Measurements from ENCODE around the gene MAP1LC3B. TPM values are rescaled to one million over a fixed set of nuclear protein-coding genes. Genes with fewer than 3 reads are reported as not detected.

The MAP1LC3B gene
- total and polyA plus RNA-seq, 2 of the 8 experiments (the other 6 are each of a cell fraction or from before 2014, with no cell fraction given): 29.5 to 48.5 TPM

GRCh38 chr16:87391950-87392820, at the start of gene MAP1LC3B (continued):
- TF ChIP-seq CHD7 (IDR thresholded peaks at IDR 0.05; ENCODE audit: insufficient replicate concordance, low read length): no peak
- TF ChIP-seq BACH1 (IDR thresholded peaks at IDR 0.05; ENCODE audit: low read length): no peak
- no peak for TF ChIP-seq BCL11A (IDR thresholded peaks at IDR 0.05; ENCODE audit: low read depth in 2 of 2, low read length in 2 of 2)
- no peak for TF ChIP-seq KDM1A (IDR thresholded peaks at IDR 0.05; ENCODE audit: borderline replicate concordance, low read length)
- no peak for TF ChIP-seq SIRT6 (IDR thresholded peaks at IDR 0.05; ENCODE audit: low read length)
- TF ChIP-seq POU5F1 (IDR thresholded peaks at IDR 0.05; ENCODE audit: low read depth, low read length): no peak
- peak; percentile 86; the same call in 1 of the 2 replicates for TF ChIP-seq SP1 (IDR thresholded peaks at IDR 0.05; ENCODE audit: low read depth, low read length)
- no peak for TF ChIP-seq SUZ12 (IDR thresholded peaks at IDR 0.05; ENCODE audit: low read length)
- peak; percentile 96 for TF ChIP-seq TBP (IDR thresholded peaks at IDR 0.05; ENCODE audit: low read depth, low read length)
- no peak for TF ChIP-seq KDM4A (IDR thresholded peaks at IDR 0.05; ENCODE audit: low read depth, low read length, severe bottlenecking)
- TF ChIP-seq FOSL1 (IDR thresholded peaks at IDR 0.05; ENCODE audit: insufficient read depth, low read depth, low read length): no peak
